A549 treated with dexamethasone at 1 μM for 4 hours (cell line): ENCODE measurements around the gene GET3. TPM values are rescaled to one million over a fixed set of nuclear protein-coding genes. Genes with fewer than 3 reads are reported as not detected.

Experiments
- total RNA-seq: library from RNA; stranded (reverse); fragments of 200-300 nt; extraction: Qiagen RNA extraction; gene quantifications from 5 replicates; pipeline ENCODE4 v1.2.3, GENCODE V29; 2022

Gene GET3
- total RNA-seq = 77.5 to 102 TPM (median 93.7 TPM) in 5 replicates

DNA sequence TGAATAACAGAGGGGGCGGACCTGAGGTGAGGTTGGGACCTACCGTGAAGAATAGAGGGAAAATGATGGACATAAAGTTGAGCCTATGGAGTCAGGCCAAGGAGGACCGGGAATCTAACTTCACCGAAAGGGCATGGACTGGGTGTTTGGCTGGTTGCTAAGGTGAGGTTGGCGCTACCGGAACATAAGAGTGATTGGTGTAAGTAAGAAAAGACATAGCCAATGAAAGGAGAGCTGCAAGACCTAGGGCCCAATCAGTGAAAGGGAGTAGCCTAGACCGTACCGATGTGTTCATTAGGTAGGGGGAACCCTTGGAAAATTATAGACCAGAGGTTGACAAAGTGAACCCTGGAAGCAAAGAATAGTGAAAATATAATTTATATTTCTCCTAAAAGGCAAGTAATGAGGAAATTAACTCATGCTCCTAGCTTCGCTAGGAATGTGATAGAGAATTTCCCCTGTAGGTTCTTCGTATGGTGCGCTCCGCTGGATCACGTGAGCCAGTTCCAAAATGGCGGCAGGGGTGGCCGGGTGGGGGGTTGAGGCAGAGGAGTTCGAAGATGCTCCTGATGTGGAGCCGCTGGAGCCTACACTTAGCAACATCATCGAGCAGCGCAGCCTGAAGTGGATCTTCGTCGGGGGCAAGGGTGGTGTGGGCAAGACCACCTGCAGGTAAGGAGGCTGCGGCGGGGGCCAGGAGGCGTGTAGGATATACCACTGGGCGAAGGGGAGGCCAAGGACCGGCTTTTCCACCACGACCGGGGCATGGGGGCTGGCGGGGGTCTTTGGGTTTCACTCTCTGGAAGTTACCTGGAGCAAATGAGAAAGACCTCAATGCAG, at the start of gene GET3:
TSS of gene GET3 (plus strand) at position 503 of the 840 bp plus-strand sequence. CDS start at position 512, 9 bp downstream.

DNA sequence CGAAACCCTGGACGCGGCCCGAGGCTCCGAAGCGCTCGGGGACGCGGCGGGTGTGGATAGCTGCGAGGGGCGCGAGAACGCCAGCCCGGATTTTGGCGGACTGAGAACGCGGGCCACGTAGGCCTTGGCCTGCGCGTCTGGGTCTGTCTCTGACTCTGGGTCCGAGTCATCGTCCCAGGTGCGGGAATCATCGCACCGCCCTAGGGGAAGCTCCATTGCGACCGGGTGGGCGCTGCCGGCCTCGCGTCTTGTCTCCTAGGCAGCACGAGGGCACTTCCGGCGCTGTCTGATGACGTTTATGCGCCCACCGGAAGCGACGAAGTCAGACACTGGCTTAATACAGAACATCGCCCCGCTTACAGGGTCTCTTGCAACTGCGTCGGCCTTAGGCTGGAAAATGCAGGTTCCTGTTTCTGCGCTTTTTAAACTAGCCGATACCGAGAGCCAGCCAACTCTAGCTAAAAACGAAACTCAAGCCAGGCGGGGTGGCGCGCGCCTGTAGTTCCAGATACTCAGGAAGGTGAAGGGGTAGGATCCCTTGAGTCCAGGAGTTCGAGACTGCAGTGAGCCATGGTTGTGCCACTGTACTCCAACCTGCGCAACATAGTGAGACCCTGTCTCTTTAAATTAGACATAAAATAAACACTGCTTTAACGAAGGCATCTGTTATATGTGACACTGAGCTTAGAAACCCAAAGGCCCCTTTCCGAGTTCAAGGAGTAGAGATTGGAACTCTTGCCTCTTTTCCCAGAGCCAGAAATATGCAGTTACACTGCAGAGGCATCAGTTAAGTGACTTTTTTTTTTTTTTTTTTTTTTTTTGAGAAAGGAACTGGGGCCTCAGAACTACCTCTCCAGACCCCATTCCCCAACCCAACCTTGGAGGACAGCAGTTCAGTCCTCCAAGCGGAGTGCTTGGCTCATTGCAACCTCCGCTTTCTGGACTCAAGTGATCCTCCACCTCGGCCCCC, 40.6 kb upstream of the GET3 start, which contains the start of gene FBXW9:
TSS of gene FBXW9 (minus strand) at position 266 of the 970 bp plus-strand sequence. CDS start at position 216, 50 bp downstream.

DNA sequence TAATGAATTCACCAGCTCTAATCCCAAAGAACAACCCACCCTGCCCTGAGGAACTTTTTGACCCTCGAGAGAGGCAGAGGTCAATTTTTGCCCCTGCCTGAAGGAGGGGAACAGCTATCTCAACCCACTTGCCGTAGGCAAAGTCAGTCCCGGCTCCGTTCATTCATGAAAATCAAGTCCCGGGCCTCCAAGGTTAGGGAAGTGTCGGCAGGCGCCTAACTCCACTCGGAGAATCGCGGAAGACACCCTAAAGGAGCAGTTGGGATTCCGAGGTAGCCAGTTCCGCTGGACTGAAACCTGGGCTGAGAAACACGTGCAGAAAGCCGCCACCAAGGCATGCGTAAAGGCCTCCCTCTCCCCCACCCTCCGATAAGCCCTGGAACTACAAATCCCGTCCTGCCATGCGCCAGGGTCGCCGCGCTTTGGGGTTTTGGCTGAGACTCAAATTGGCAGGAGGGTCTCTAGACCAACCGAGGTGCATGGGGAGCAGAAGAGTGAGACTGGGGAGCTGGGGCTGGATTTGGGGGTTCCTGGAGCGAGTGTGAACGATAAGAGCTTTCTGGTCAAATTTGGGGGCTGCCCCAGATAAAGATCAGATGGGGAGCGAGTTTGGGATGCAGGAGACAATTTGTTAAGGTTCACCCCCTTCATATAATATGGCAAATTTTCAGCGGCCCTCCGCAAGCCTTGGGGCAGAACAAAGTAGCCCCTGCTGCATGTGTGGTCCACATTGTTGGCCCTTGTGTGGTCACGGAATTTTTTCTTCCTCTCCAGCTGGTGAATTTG, 13.5 kb upstream of the GET3 start, which contains the start of gene TNPO2:
TSS of gene TNPO2 (minus strand) at position 292 of the 786 bp plus-strand sequence. CDS start 2,955 bp downstream, outside the sequence.

GRCh38 chr19:12751635-12752034, 14.3 kb downstream of the GET3 start, which contains the start of gene BEST2:
BEST2 (plus strand) TSS chr19:12751791; CDS start chr19:12752593, 802 bp downstream.

GRCh38 chr19:12774588-12775555, 37.6 kb downstream of the GET3 start, which contains the start of gene HOOK2:
HOOK2 (minus strand) TSS chr19:12775552; CDS start chr19:12775449, 103 bp downstream.

GRCh38 chr19:12791345-12792050, 54.2 kb downstream of the GET3 start, which contains the start of gene JUNB:
JUNB (plus strand) TSS chr19:12791486; CDS start chr19:12791772, 286 bp downstream.

Other genes with a start within 250 kb of the GET3 start
- 1.6 to 2.0 TPM (median 1.8 TPM) in 5 replicates for gene ZNF564, start 186.0 kb upstream of the GET3 start, total RNA-seq
- 0.65 to 1.1 TPM (median 0.98 TPM) in 5 replicates for gene ZNF490, start 126.7 kb upstream of the GET3 start, total RNA-seq
- 4.9 to 7.1 TPM (median 5.5 TPM) in 5 replicates for gene ZNF791, start 126.6 kb upstream of the GET3 start, total RNA-seq
- 13.7 to 25.0 TPM (median 23.7 TPM) in 5 replicates for gene MAN2B1, start 70.8 kb upstream of the GET3 start, total RNA-seq
- 8.3 to 9.7 TPM (median 9.3 TPM) in 5 replicates for gene WDR83, start 70.7 kb upstream of the GET3 start, total RNA-seq
- 36.5 to 47.0 TPM (median 44.5 TPM) in 5 replicates for gene DHPS, start 55.6 kb upstream of the GET3 start, total RNA-seq
- not detected in 5 replicates for gene GNG14, start 49.5 kb upstream of the GET3 start, total RNA-seq
- gene FBXW9, start 40.9 kb upstream of the GET3 start, total RNA-seq = 9.2 to 12.1 TPM (median 10.9 TPM) in 5 replicates
- 23.9 to 33.4 TPM (median 31.7 TPM) in 5 replicates for gene TNPO2, start 13.6 kb upstream of the GET3 start, total RNA-seq
- gene TRIR, start 2.8 kb upstream of the GET3 start, total RNA-seq = 165 to 236 TPM (median 222 TPM) in 5 replicates
- gene BEST2, start 14.3 kb downstream of the GET3 start, total RNA-seq = 2.1 to 4.3 TPM (median 3.0 TPM) in 5 replicates
- gene HOOK2, start 38.1 kb downstream of the GET3 start, total RNA-seq = 7.3 to 12.1 TPM (median 10.7 TPM) in 5 replicates
- 121 to 230 TPM (median 188 TPM) in 5 replicates for gene JUNB, start 54.0 kb downstream of the GET3 start, total RNA-seq
- gene PRDX2, start 64.3 kb downstream of the GET3 start, total RNA-seq = 0.26 to 0.73 TPM (median 0.53 TPM) in 5 replicates
- gene THSD8, start 64.6 kb downstream of the GET3 start, total RNA-seq = 3.8 to 12.3 TPM (median 7.3 TPM) in 4 of 5 replicates, not detected in the other
- 40.0 to 50.4 TPM (median 46.5 TPM) in 5 replicates for gene RNASEH2A, start 69.1 kb downstream of the GET3 start, total RNA-seq
- 0.18 to 0.35 TPM (median 0.26 TPM) in 4 of 5 replicates, not detected in the other for gene RTBDN, start 97.1 kb downstream of the GET3 start, total RNA-seq
- 0.92 to 2.2 TPM (median 1.7 TPM) in 5 replicates for gene MAST1, start 101.0 kb downstream of the GET3 start, total RNA-seq
- 24.6 to 30.2 TPM (median 28.0 TPM) in 5 replicates for gene DNASE2, start 144.0 kb downstream of the GET3 start, total RNA-seq
- 0.11 TPM in 1 of 5 replicates, not detected in the others for gene KLF1, start 149.7 kb downstream of the GET3 start, total RNA-seq
- 8.4 to 9.6 TPM (median 8.5 TPM) in 5 replicates for gene GCDH, start 153.7 kb downstream of the GET3 start, total RNA-seq
- 0.16 to 0.58 TPM (median 0.38 TPM) in 5 replicates for gene SYCE2, start 181.8 kb downstream of the GET3 start, total RNA-seq
- 55.7 to 78.4 TPM (median 73.9 TPM) in 5 replicates for gene FARSA, start 196.2 kb downstream of the GET3 start, total RNA-seq
- gene CALR, start 201.1 kb downstream of the GET3 start, total RNA-seq = 500 to 578 TPM (median 550 TPM) in 5 replicates
- gene RAD23A, start 208.4 kb downstream of the GET3 start, total RNA-seq = 64.0 to 86.6 TPM (median 86.0 TPM) in 5 replicates
- gene GADD45GIP1, start 219.7 kb downstream of the GET3 start, total RNA-seq = 31.0 to 56.0 TPM (median 50.5 TPM) in 5 replicates
- gene DAND5, start 232.1 kb downstream of the GET3 start, total RNA-seq = 0.06 to 0.09 TPM (median 0.07 TPM) in 3 of 5 replicates, not detected in the others